Naive thymus-derived CD8-positive, alpha-beta T cell (primary cell): ENCODE results near the gene AADAC. TPM values are rescaled to one million over a fixed set of nuclear protein-coding genes. Genes with fewer than 3 reads are reported as not detected.
A peak's percentile ranks its signal among the peaks of the same experiment; 100 is the strongest.
"Not testable (repeated sequence)": the region's sequence is repeated elsewhere in the genome, so short reads cannot be mapped to it uniquely, and the experiment has no call there.

Source experiments
- ATAC-seq, 2 donors: fragments of 150-1000 bp; cut with Tn5 transposase in 1 of 2; sonication (Bioruptor Pico), chemical (Tn5 transposase) in 1 of 2; 1 replicate in 1 of 2; 2 replicates in 1 of 2; pipeline ENCODE4 v1.10.0; 2021; ENCODE audit warnings: mild to moderate bottlenecking in 2 of 2, moderate library complexity in 2 of 2
- POLR2A ChIA-PET: fragments of 350-600 bp; sonication (Branson Sonifier 250); formaldehyde crosslinking; loops from one replicate; lab custom pipeline; 2021; ENCODE audit warnings: antibody characterized with exemption; lab: Charles Lee
- DNase-seq, 10 donors: peaks; one replicate each; pipeline versions ENCODE4 v3.0.0 to v3.0.0-alpha.2; 2020 to 2022
- H3K27ac Mint-ChIP-seq, 10 donors: one replicate each; pipeline ENCODE4 v1.8.0; 2020 to 2022; ENCODE audit warnings: mild to moderate bottlenecking in 10 of 10, mixed read lengths in 10 of 10, moderate library complexity in 4 of 10, inconsistent platforms in 1 of 10
- H3K27me3 Mint-ChIP-seq, 5 donors: one replicate each; pipeline ENCODE4 v1.8.0; 2021 to 2022; ENCODE audit warnings: mixed read lengths in 5 of 5
- H3K36me3 Mint-ChIP-seq, 3 donors: one replicate each; pipeline ENCODE4 v1.8.0; 2020 to 2022; ENCODE audit warnings: mixed read lengths in 3 of 3, mild to moderate bottlenecking in 2 of 3, inconsistent platforms in 1 of 3
- H3K4me1 Mint-ChIP-seq, 4 donors: one replicate each; pipeline ENCODE4 v1.8.0; 2021 to 2022; ENCODE audit warnings: mixed read lengths in 4 of 4
- H3K4me3 Mint-ChIP-seq, 10 donors: one replicate each; pipeline ENCODE4 v1.8.0; 2020 to 2022; ENCODE audit warnings: mild to moderate bottlenecking in 10 of 10, mixed read lengths in 10 of 10, moderate library complexity in 6 of 10, inconsistent platforms in 1 of 10
- H3K9me3 Mint-ChIP-seq, 9 donors: one replicate each; pipeline ENCODE4 v1.8.0; 2020 to 2022; ENCODE audit warnings: mixed read lengths in 9 of 9, mild to moderate bottlenecking in 3 of 9, inconsistent platforms in 1 of 9, moderate library complexity in 1 of 9
- polyA plus RNA-seq, 3 donors: library from polyadenylated mRNA; unstranded; fragments of 300-500 nt; fragmentation: Illumina TruSeq; gene quantifications; one replicate each; pipeline ENCODE4 v1.2.3, GENCODE V29; 2021
- total RNA-seq, 8 experiments: library from RNA in 2 of 8; stranded (reverse) in 2 of 8; gene quantifications; one replicate each; pipeline ENCODE4 v1.2.3 and lab custom pipeline; 2021 to 2026

AADAC gene
- total and polyA plus RNA-seq, 5 experiments from 2014 or later, result not detected

DNA sequence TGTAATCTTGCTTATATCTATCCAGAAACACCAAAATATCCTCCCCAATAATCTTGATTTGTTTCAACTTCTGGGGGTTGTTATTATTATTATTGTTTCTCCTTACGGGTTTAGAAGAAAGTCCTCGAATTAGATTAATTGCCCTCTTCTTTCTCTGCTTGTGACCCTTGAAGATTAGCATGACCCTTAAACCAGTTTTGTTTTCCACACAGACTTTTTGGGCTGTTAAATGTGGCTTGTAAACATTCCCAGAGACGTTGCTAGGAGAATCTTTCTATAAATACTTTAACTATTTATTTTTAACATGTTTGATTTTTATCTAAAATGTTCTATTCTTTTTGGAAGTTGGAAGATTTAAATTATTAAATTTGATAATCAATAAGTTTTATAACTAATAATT, 55.3 kb downstream of the AADAC start:
- no peaks in the 10 kb centered on the region for H3K9me3 Mint-ChIP-seq
- DNase-seq (no peak), ATAC-seq (no peak)
- H3K27me3 Mint-ChIP-seq, result peaks cover 0 to 1% (median 0%) of the 10 kb centered on the region in 5 donors
- H3K36me3 Mint-ChIP-seq, result no peaks in the 10 kb centered on the region
- POLR2A ChIA-PET, result no interaction called here
- no peak overlapping the region for H3K27ac Mint-ChIP-seq
- peaks cover 3 to 18% (median 6%) of the 10 kb centered on the region in 4 donors for H3K4me1 Mint-ChIP-seq
- no peak overlapping the region for H3K4me3 Mint-ChIP-seq

GRCh38 chr3:151871639-151872468, 57.9 kb downstream of the AADAC start:
- H3K4me1 Mint-ChIP-seq, result peaks cover 5 to 23% (median 8%) of the 10 kb centered on the region in 4 donors
- peak overlapping the region in 2 of 10 donors; percentile 10 to 59 for H3K27ac Mint-ChIP-seq
- peaks cover 0 to 8% (median 3%) of the 10 kb centered on the region in 5 donors for H3K27me3 Mint-ChIP-seq
- DNase-seq (no peak), ATAC-seq (no peak)
- no peaks in the 10 kb centered on the region for H3K36me3 Mint-ChIP-seq
- peak overlapping the region in 3 of 10 donors; percentile 2 to 45 (median 15) for H3K4me3 Mint-ChIP-seq
- H3K9me3 Mint-ChIP-seq, result no peaks in the 10 kb centered on the region
- POLR2A ChIA-PET, result no interaction called here

GRCh38 chr3:151873398-151873797, 59.5 kb downstream of the AADAC start, which contains the start of gene SUCNR1:
TSS of gene SUCNR1 (plus strand) at chr3:151873643. CDS start at chr3:151879893, 6,250 bp downstream.
- POLR2A ChIA-PET, result no interaction called here
- H3K27ac Mint-ChIP-seq, result no peak within 1 kb of the TSS
- H3K4me1 Mint-ChIP-seq, result peaks cover 5 to 23% (median 8%) of the 10 kb centered on the region in 4 donors
- H3K27me3 Mint-ChIP-seq, result peaks cover 0 to 8% (median 3%) of the 10 kb centered on the region in 5 donors
- DNase-seq (no peak), ATAC-seq (no peak)
- no peaks in the 10 kb centered on the region for H3K9me3 Mint-ChIP-seq
- no peak within 1 kb of the TSS for H3K4me3 Mint-ChIP-seq
- H3K36me3 Mint-ChIP-seq, result no peaks in the 10 kb centered on the region

DNA sequence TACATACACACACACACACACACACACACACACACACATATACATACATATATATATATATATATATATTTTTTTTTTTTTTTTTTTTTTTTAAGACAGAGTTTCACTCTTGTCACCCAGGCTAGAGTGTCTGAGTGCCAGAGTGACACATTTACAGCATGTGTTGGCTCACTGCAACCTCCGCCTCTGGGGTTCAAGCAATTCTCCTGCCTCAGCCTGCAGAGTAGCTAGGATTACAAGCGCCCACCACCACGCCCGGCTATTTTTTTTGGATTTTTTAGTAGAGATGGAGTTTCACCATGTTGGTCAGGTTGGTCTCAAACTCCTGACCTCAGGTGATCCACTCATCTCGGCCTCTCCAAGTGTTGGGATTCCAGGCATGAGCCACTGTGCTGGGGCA, 60.2 kb downstream of the AADAC start:
- H3K27ac Mint-ChIP-seq, ATAC-seq, H3K36me3 Mint-ChIP-seq, H3K4me3 Mint-ChIP-seq, POLR2A ChIA-PET, H3K9me3 Mint-ChIP-seq, DNase-seq, H3K27me3 Mint-ChIP-seq: not testable (repeated sequence)
- peaks cover 5 to 23% (median 8%) of the 10 kb centered on the region in 4 donors for H3K4me1 Mint-ChIP-seq

DNA sequence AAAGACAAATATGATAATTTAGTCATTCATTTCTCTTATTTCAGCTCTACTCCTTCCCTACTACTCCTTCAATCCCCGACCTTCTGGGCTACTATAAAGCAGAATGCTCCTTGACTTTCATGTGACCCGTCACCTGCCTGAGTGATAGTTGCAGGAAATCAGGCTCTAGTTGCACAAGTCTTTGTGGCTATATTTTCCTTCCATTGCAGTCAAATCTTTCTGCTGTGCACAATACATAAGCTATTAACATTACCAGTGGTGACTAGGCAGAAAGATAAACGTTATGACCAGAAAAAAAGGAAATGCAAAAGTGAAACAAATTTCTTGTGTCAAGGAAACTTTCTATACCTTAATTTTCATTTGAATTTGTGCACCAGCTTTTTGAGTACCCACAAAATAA, 61.8 kb downstream of the AADAC start:
- Mint-ChIP-seq H3K27ac (no peak overlapping the region), H3K9me3 (no peaks in the 10 kb centered on the region), H3K36me3 (no peaks in the 10 kb centered on the region), H3K4me1 (peaks cover 7 to 30% (median 9%) of the 10 kb centered on the region in 4 donors), H3K27me3 (peaks cover 0 to 8% (median 3%) of the 10 kb centered on the region in 5 donors), H3K4me3 (peak overlapping the region in 1 of 10 donors; percentile 70)
- ATAC-seq (no peak), DNase-seq (no peak)
- POLR2A ChIA-PET, result no interaction called here

- H3K27me3 Mint-ChIP-seq, result peaks cover 0 to 8% (median 3%) of the 10 kb centered on the region in 5 donors
- H3K9me3 Mint-ChIP-seq, result no peaks in the 10 kb centered on the region
- H3K27ac Mint-ChIP-seq, result no peak overlapping the region
- ATAC-seq (no peak), DNase-seq (no peak)
- no peaks in the 10 kb centered on the region for H3K36me3 Mint-ChIP-seq
- peaks cover 0 to 19% (median 5%) of the 10 kb centered on the region in 4 donors for H3K4me1 Mint-ChIP-seq
- no peak overlapping the region for H3K4me3 Mint-ChIP-seq
- POLR2A ChIA-PET, result no interaction called here
These were observed 63.4 kb downstream of the AADAC start for GRCh38 chr3:151877269-151877668.

Other genes starting within 250 kb of the AADAC start
- not detected for gene AADACL2, start 80.2 kb upstream of the AADAC start, total RNA-seq
- not detected for gene AADACL2, start 80.2 kb upstream of the AADAC start, polyA plus RNA-seq
- gene SUCNR1, start 59.5 kb downstream of the AADAC start, total RNA-seq, result not detected
- not detected for gene SUCNR1, start 59.5 kb downstream of the AADAC start, polyA plus RNA-seq